WTC11 (cell line): ENCODE measurements around the gene SLC22A12. TPM values are rescaled to one million over a fixed set of nuclear protein-coding genes. Genes with fewer than 3 reads are reported as not detected.

Source experiments
- ATAC-seq: fragments of 200-7000 bp; cut with Tn5 transposase; 2 replicates; pipeline ENCODE4 v1.10.0; 2021; ENCODE audit warnings: mild to moderate bottlenecking, moderate library complexity
- CTCF ChIA-PET: fragments of 300-600 bp; sonication (Branson Sonifier 250); formaldehyde crosslinking; loops from one replicate; lab custom pipeline; 2021; ENCODE audit warnings: antibody characterized with exemption; lab: Charles Lee
- POLR2A ChIA-PET: fragments of 350-600 bp; sonication (Branson Sonifier 250); formaldehyde crosslinking; loops from one replicate; lab custom pipeline; 2021; ENCODE audit warnings: antibody characterized with exemption; lab: Charles Lee
- DNase-seq: peaks from one replicate; pipeline ENCODE4 v3.0.0; 2021; ENCODE audit warnings: low spot score
- H3K27ac Mint-ChIP-seq: 2 replicates; pipeline ENCODE4 v1.8.0; 2021; ENCODE audit warnings: mixed read lengths
- H3K27me3 Mint-ChIP-seq: 2 replicates; pipeline ENCODE4 v1.8.0; 2021; ENCODE audit warnings: low read depth, mild to moderate bottlenecking, moderate library complexity, mixed read lengths
- H3K36me3 Mint-ChIP-seq: 2 replicates; pipeline ENCODE4 v1.8.0; 2021; ENCODE audit warnings: mixed read lengths
- H3K4me1 Mint-ChIP-seq: 2 replicates; pipeline ENCODE4 v1.8.0; 2022; ENCODE audit warnings: mixed read lengths
- H3K4me3 Mint-ChIP-seq: 2 replicates; pipeline ENCODE4 v1.8.0; 2021; ENCODE audit warnings: mild to moderate bottlenecking, moderate library complexity, mixed read lengths
- H3K9me3 Mint-ChIP-seq: 2 replicates; pipeline ENCODE4 v1.8.0; 2021; ENCODE audit warnings: mixed read lengths
- ARID4B ChIP-seq: sonication (generic); formaldehyde crosslinking; IDR thresholded peaks from 2 replicates; pipeline ENCODE4 v1.8.0; 2023; ENCODE audit warnings: missing genetic modification reagents, mild to moderate bottlenecking, borderline replicate concordance
- CREB1 ChIP-seq: sonication (generic); formaldehyde crosslinking; IDR thresholded peaks from 2 replicates; pipeline ENCODE4 v1.8.0; 2023; ENCODE audit warnings: mild to moderate bottlenecking, missing genetic modification reagents
- E2F4 ChIP-seq: sonication (generic); formaldehyde crosslinking; IDR thresholded peaks from 2 replicates; pipeline ENCODE4 v1.8.1; 2022; ENCODE audit warnings: low read depth, mild to moderate bottlenecking, moderate library complexity, missing genetic modification reagents, borderline replicate concordance
- GRHL2 ChIP-seq: fragments of 250-450 bp; sonication (Bioruptor Pico); IDR thresholded peaks from 2 replicates; pipeline ENCODE4 v1.8.0; 2022; ENCODE audit warnings: mild to moderate bottlenecking, moderate library complexity; ENCODE audit not compliant: insufficient replicate concordance, severe bottlenecking
- GTF2I ChIP-seq: fragments of 250-450 bp; sonication (Bioruptor Pico); conservative IDR thresholded peaks from 2 replicates; pipeline ENCODE4 v1.4.0; 2021; ENCODE audit warnings: mild to moderate bottlenecking
- IRF1 ChIP-seq: sonication (generic); formaldehyde crosslinking; IDR thresholded peaks from 2 replicates; pipeline ENCODE4 v1.8.0; 2023; ENCODE audit warnings: missing genetic modification reagents
- MLX ChIP-seq: sonication (generic); formaldehyde crosslinking; IDR thresholded peaks from 2 replicates; pipeline ENCODE4 v1.8.1; 2023; ENCODE audit warnings: mild to moderate bottlenecking, missing genetic modification reagents, moderate library complexity
- MXD4 ChIP-seq: fragments of 250-450 bp; sonication (Bioruptor Pico); IDR thresholded peaks from 2 replicates; pipeline ENCODE4 v1.8.0; 2021; ENCODE audit warnings: mild to moderate bottlenecking, moderate library complexity, borderline replicate concordance
- NFE2L1 ChIP-seq: sonication (generic); formaldehyde crosslinking; IDR thresholded peaks from 2 replicates; pipeline ENCODE4 v1.8.1; 2023; ENCODE audit warnings: missing genetic modification reagents
- TCF7 ChIP-seq: sonication (generic); formaldehyde crosslinking; IDR thresholded peaks from 2 replicates; pipeline ENCODE4 v1.8.0; 2022; ENCODE audit warnings: mild to moderate bottlenecking, low read depth, missing genetic modification reagents, moderate library complexity
- ZBTB43 ChIP-seq: sonication (generic); formaldehyde crosslinking; IDR thresholded peaks from 2 replicates; pipeline ENCODE4 v1.8.1; 2023; ENCODE audit warnings: mild to moderate bottlenecking, missing genetic modification reagents
- ZNF423 ChIP-seq: fragments of 250-450 bp; sonication (Bioruptor Pico); IDR thresholded peaks from 2 replicates; pipeline ENCODE4 v2.1.2; 2022; ENCODE audit warnings: mild to moderate bottlenecking, moderate library complexity
- total RNA-seq: library from RNA; stranded (reverse); gene quantifications from 3 replicates; pipeline ENCODE4 v1.2.3, GENCODE V29; 2021
- TF ChIP-seq, protein P1 (sequence below): fragments of 200-600 bp; IDR thresholded peaks from 2 replicates; pipeline ENCODE4 v1.8.0; 2022; ENCODE audit warnings: antibody characterized with exemption
- TF ChIP-seq, protein P2 (sequence below): sonication (generic); formaldehyde crosslinking; IDR thresholded peaks from 2 replicates; pipeline ENCODE4 v1.8.1; 2023; ENCODE audit warnings: mild to moderate bottlenecking, missing genetic modification reagents
- TF ChIP-seq, protein P3 (sequence below): sonication (generic); formaldehyde crosslinking; conservative IDR thresholded peaks from 2 replicates; pipeline ENCODE4 v1.8.1; 2023; ENCODE audit warnings: mild to moderate bottlenecking, low read depth, missing genetic modification reagents, moderate library complexity
- TF ChIP-seq, protein P4 (sequence below): fragments of 250-450 bp; sonication (Bioruptor Pico); IDR thresholded peaks from 2 replicates; pipeline ENCODE4 v1.8.0; 2021; ENCODE audit warnings: mild to moderate bottlenecking

The SLC22A12 gene
- total RNA-seq, 1 experiment from 2014 or later, result not detected

DNA sequence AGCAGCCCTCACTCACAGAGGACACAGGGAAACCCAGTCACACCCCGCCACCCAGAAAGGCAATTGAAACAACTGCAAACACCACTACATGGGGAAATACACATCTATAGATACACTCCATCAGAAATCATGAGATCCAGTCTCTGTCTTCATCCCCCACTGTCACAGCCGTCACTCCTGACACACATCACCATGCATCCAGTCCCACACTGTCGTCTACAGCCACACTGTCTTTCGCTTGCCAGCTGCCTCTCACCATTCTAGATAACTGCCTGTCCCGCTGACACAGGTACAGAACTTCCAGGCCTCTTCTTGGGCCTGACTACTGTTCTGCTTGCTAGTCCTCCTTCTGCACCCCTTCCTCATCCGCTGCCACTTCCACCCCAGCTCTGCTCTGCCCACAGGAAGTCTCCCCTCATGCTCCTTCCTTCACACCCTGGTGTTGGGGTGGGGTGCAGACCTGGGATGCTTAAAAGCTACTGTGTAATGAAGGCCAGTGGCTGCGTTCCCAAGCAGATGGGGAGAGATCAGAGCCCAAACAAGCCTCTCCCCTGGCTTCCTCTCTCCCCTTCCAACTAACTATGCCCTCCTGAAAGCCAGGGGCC lies 42.6 kb downstream of the SLC22A12 start (continued):
- TF ChIP-seq GRHL2 (CRISPR knock-in tag) (no peak), CREB1 (no peak), ZBTB43 (CRISPR knock-in tag) (no peak), MLX (no peak), IRF1 (CRISPR knock-in tag) (no peak), E2F4 (CRISPR knock-in tag) (no peak)
- TF ChIP-seq, protein P1, sequence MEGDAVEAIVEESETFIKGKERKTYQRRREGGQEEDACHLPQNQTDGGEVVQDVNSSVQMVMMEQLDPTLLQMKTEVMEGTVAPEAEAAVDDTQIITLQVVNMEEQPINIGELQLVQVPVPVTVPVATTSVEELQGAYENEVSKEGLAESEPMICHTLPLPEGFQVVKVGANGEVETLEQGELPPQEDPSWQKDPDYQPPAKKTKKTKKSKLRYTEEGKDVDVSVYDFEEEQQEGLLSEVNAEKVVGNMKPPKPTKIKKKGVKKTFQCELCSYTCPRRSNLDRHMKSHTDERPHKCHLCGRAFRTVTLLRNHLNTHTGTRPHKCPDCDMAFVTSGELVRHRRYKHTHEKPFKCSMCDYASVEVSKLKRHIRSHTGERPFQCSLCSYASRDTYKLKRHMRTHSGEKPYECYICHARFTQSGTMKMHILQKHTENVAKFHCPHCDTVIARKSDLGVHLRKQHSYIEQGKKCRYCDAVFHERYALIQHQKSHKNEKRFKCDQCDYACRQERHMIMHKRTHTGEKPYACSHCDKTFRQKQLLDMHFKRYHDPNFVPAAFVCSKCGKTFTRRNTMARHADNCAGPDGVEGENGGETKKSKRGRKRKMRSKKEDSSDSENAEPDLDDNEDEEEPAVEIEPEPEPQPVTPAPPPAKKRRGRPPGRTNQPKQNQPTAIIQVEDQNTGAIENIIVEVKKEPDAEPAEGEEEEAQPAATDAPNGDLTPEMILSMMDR, result no peak
- TF ChIP-seq, protein P2, sequence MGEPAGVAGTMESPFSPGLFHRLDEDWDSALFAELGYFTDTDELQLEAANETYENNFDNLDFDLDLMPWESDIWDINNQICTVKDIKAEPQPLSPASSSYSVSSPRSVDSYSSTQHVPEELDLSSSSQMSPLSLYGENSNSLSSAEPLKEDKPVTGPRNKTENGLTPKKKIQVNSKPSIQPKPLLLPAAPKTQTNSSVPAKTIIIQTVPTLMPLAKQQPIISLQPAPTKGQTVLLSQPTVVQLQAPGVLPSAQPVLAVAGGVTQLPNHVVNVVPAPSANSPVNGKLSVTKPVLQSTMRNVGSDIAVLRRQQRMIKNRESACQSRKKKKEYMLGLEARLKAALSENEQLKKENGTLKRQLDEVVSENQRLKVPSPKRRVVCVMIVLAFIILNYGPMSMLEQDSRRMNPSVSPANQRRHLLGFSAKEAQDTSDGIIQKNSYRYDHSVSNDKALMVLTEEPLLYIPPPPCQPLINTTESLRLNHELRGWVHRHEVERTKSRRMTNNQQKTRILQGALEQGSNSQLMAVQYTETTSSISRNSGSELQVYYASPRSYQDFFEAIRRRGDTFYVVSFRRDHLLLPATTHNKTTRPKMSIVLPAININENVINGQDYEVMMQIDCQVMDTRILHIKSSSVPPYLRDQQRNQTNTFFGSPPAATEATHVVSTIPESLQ (CRISPR knock-in tag), result no peak

DNA sequence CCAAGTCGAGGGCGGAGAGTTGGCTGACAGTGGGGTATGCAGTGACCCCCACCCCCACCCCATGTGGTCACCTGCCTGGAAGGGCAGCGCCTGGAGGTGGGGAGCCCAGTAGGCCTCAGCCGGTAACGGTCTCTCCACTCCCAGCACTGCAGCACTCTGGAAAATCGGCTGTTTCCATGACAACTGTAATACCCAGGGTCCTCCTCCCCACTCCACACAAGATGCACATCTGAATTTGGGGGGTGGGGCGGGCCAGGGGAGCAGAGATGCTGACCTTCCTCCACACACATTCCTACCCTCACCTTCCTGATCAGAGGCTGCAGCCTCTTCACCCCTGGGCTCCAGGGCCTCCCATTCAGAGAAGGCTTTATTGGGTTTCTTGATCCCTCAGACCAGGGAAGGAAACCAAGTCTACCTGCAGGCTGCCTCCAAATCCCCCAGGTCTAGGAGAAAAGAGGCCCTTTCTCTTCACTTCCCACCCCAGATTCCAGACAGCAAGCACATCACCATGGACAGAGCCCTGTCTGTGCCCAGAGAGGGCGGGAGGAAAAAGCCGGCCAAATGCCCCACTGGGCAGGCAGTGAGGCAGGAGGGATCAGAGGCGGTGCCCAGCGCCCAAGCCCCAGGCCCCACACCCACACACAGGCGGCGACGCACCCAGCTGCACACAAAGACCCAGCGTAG lies 46.5 kb downstream of the SLC22A12 start:
- no peaks in the 10 kb centered on the region for H3K36me3 Mint-ChIP-seq
- no peaks in the 10 kb centered on the region for H3K9me3 Mint-ChIP-seq
- ATAC-seq (peak; percentile 33), DNase-seq (no peak)
- H3K27ac Mint-ChIP-seq, result no peak overlapping the region
- peaks cover 8% of the 10 kb centered on the region for H3K4me1 Mint-ChIP-seq
- CTCF ChIA-PET, result interaction anchor here (1.2 to 2.4 kb wide), 7 partner anchors 7 to 320 kb away, joined by 3 to 23 read pairs (median 8); partner anchors contain the start of gene PRDX5
- H3K4me3 Mint-ChIP-seq, result peak overlapping the region; percentile 72
- H3K27me3 Mint-ChIP-seq, result peaks cover 49% of the 10 kb centered on the region
- POLR2A ChIA-PET, result no interaction called here
- TF ChIP-seq, protein P3, sequence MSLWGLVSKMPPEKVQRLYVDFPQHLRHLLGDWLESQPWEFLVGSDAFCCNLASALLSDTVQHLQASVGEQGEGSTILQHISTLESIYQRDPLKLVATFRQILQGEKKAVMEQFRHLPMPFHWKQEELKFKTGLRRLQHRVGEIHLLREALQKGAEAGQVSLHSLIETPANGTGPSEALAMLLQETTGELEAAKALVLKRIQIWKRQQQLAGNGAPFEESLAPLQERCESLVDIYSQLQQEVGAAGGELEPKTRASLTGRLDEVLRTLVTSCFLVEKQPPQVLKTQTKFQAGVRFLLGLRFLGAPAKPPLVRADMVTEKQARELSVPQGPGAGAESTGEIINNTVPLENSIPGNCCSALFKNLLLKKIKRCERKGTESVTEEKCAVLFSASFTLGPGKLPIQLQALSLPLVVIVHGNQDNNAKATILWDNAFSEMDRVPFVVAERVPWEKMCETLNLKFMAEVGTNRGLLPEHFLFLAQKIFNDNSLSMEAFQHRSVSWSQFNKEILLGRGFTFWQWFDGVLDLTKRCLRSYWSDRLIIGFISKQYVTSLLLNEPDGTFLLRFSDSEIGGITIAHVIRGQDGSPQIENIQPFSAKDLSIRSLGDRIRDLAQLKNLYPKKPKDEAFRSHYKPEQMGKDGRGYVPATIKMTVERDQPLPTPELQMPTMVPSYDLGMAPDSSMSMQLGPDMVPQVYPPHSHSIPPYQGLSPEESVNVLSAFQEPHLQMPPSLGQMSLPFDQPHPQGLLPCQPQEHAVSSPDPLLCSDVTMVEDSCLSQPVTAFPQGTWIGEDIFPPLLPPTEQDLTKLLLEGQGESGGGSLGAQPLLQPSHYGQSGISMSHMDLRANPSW (CRISPR knock-in tag), result no peak
- 0 out of 2 replicates have a peak, but pooled peaks have one; percentile 39 for TF ChIP-seq TCF7 (CRISPR knock-in tag)
- no peak for TF ChIP-seq ZNF423 (CRISPR knock-in tag)
- TF ChIP-seq MXD4 (CRISPR knock-in tag), result no peak
- TF ChIP-seq GTF2I (CRISPR knock-in tag), result no peak
- 0 out of 2 replicates have a peak, but pooled peaks have one; percentile 18 for TF ChIP-seq NFE2L1
- TF ChIP-seq ARID4B (CRISPR knock-in tag), result peak; percentile 38; the same call in 1 of the 2 replicates
- TF ChIP-seq, protein P4, sequence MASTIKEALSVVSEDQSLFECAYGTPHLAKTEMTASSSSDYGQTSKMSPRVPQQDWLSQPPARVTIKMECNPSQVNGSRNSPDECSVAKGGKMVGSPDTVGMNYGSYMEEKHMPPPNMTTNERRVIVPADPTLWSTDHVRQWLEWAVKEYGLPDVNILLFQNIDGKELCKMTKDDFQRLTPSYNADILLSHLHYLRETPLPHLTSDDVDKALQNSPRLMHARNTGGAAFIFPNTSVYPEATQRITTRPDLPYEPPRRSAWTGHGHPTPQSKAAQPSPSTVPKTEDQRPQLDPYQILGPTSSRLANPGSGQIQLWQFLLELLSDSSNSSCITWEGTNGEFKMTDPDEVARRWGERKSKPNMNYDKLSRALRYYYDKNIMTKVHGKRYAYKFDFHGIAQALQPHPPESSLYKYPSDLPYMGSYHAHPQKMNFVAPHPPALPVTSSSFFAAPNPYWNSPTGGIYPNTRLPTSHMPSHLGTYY (CRISPR knock-in tag), result no peak
